NB4 (cell line): ENCODE results near the gene GHITM.

Source experiments
- CTCF ChIP-seq: IDR thresholded peaks from one replicate; pipeline ENCODE4 v1.5.1; 2012; ENCODE audit warnings: low read depth, low read length
- POLR2A ChIP-seq: IDR thresholded peaks from 2 replicates; pipeline ENCODE4 v1.6.1; 2011; ENCODE audit warnings: mild to moderate bottlenecking; ENCODE audit not compliant: insufficient read length; ENCODE audit errors: extremely low read depth

GRCh38 chr10:84172467-84173356, 33.4 kb downstream of the GHITM start:
- no peak for TF ChIP-seq CTCF
- no peak for TF ChIP-seq POLR2A
